Myocyte (in vitro differentiated cells): ENCODE results near the gene ARL4A. TPM values are rescaled to one million over a fixed set of nuclear protein-coding genes. Genes with fewer than 3 reads are reported as not detected.
"Not testable (repeated sequence)": the region's sequence is repeated elsewhere in the genome, so short reads cannot be mapped to it uniquely, and the experiment has no call there.

Experiments
- DNase-seq: peaks from one replicate; pipeline ENCODE4 v3.0.0-alpha.2; 2012; ENCODE audit warnings: low read depth
- total RNA-seq: library from RNA; depleted of rRNA; stranded (reverse); fragments of >200 nt; gene quantifications from 2 replicates; pipeline ENCODE4 v1.2.3, GENCODE V29; 2014

The ARL4A gene
- total RNA-seq, 1 donor from 2014 or later = 38.4 TPM

- peak; percentile 41 for DNase-seq
These were observed 25.9 kb upstream of the ARL4A start for GRCh38 chr7:12661581-12661980.

GRCh38 chr7:12670000-12670729 lies 17.3 kb upstream of the ARL4A start:
- no peak for DNase-seq

GRCh38 chr7:12670743-12671520 lies 16.5 kb upstream of the ARL4A start:
- no peak for DNase-seq

GRCh38 chr7:12673436-12673835 lies 14.0 kb upstream of the ARL4A start:
- not testable (repeated sequence) for DNase-seq

- no peak for DNase-seq
These were observed 13.4 kb upstream of the ARL4A start for GRCh38 chr7:12674053-12674452.

- DNase-seq = peak; percentile 26
These were observed 12.6 kb upstream of the ARL4A start for GRCh38 chr7:12674861-12675260.

GRCh38 chr7:12683678-12684585 lies 3.5 kb upstream of the ARL4A start:
- DNase-seq = peak; percentile 46

- DNase-seq = no peak
These were observed 2.7 kb upstream of the ARL4A start for GRCh38 chr7:12684733-12685132.

GRCh38 chr7:12685550-12685949 lies 1.9 kb upstream of the ARL4A start:
- DNase-seq = peak; percentile 64

- DNase-seq = peak; percentile 91
These were observed 1.1 kb upstream of the ARL4A start for GRCh38 chr7:12686234-12686890.

GRCh38 chr7:12687718-12688171 lies 312 bp downstream of the ARL4A start:
- DNase-seq = no peak

- not testable (repeated sequence) for DNase-seq
These were observed 1.2 kb downstream of the ARL4A start for GRCh38 chr7:12688485-12689170.

GRCh38 chr7:12689451-12689850 lies 2.0 kb downstream of the ARL4A start:
- DNase-seq = no peak

GRCh38 chr7:12690041-12690878 lies 2.8 kb downstream of the ARL4A start:
- DNase-seq = peak; percentile 47

- DNase-seq = not testable (repeated sequence)
These were observed 4.0 kb downstream of the ARL4A start for GRCh38 chr7:12691388-12691787.

- DNase-seq = no peak
These were observed 4.6 kb downstream of the ARL4A start for GRCh38 chr7:12692035-12692434.

GRCh38 chr7:12692479-12693259 lies 5.2 kb downstream of the ARL4A start:
- no peak for DNase-seq

GRCh38 chr7:12694817-12695216 lies 7.4 kb downstream of the ARL4A start:
- DNase-seq = no peak

- no peak for DNase-seq
These were observed 8.5 kb downstream of the ARL4A start for GRCh38 chr7:12695965-12696364.
